DOHH2 (cell line): ENCODE data around the gene ELK3.

ENCODE experiments used
- EZH2phosphoT487 ChIP-seq: fragments of 200-600 bp; sonication (generic); IDR thresholded peaks from 2 replicates; pipeline ENCODE4 v1.6.1; 2017; ENCODE audit warnings: borderline replicate concordance, mild to moderate bottlenecking, antibody characterized with exemption, low read length, moderate library complexity, mixed read lengths
- TF ChIP-seq, protein P1 (sequence below): fragments of 200-600 bp; sonication (generic); IDR thresholded peaks from one replicate; pipeline ENCODE4 v1.5.1; 2014; ENCODE audit warnings: antibody characterized with exemption, mild to moderate bottlenecking, low read depth, low read length; ENCODE audit not compliant: poor library complexity, severe bottlenecking

DNA sequence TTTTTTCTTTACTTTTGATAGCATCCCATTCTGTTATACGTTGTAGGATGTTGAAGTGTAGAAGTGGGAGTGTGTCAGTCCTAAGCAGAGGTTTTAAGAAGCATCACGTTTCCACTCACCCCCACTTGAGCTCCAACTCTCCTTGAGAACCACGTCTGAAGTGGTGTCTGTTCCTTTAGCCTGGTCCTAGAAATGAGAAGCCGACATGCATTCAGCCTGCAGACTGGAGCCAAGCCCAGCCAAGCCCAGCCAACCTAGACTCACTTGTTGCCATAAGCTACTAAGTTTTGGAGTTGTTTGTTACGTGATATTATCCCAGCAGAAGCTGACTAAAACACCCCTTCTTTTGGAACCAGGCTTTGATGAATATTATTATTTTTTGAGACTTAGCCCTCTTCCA is 4.4 kb upstream of the ELK3 start:
- TF ChIP-seq, protein P1, sequence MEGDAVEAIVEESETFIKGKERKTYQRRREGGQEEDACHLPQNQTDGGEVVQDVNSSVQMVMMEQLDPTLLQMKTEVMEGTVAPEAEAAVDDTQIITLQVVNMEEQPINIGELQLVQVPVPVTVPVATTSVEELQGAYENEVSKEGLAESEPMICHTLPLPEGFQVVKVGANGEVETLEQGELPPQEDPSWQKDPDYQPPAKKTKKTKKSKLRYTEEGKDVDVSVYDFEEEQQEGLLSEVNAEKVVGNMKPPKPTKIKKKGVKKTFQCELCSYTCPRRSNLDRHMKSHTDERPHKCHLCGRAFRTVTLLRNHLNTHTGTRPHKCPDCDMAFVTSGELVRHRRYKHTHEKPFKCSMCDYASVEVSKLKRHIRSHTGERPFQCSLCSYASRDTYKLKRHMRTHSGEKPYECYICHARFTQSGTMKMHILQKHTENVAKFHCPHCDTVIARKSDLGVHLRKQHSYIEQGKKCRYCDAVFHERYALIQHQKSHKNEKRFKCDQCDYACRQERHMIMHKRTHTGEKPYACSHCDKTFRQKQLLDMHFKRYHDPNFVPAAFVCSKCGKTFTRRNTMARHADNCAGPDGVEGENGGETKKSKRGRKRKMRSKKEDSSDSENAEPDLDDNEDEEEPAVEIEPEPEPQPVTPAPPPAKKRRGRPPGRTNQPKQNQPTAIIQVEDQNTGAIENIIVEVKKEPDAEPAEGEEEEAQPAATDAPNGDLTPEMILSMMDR = no peak
- no peak for TF ChIP-seq EZH2phosphoT487
